Inflammatory macrophage (primary cell): ENCODE data around the gene TSPAN18.
A peak's percentile ranks its signal among the peaks of the same experiment; 100 is the strongest.

Experiments used
- DNase-seq, 2 donors: peaks; one replicate each; pipeline ENCODE4 v3.0.0-alpha.2; 2020 to 2022

The TSPAN18 gene

GRCh38 chr11:44963948-44964347 lies 237.2 kb downstream of the TSPAN18 start:
- no peak for DNase-seq

- DNase-seq: no peak
Measured at GRCh38 chr11:44964526-44965209, 237.9 kb downstream of the TSPAN18 start.

GRCh38 chr11:44966694-44967093 lies 239.9 kb downstream of the TSPAN18 start:
- DNase-seq: no peak

GRCh38 chr11:44967930-44968496 lies 241.3 kb downstream of the TSPAN18 start:
- DNase-seq: no peak

GRCh38 chr11:44968510-44968909 lies 241.7 kb downstream of the TSPAN18 start:
- DNase-seq: no peak

GRCh38 chr11:44969651-44970252 lies 243.0 kb downstream of the TSPAN18 start:
- no peak for DNase-seq

- DNase-seq: peak; percentile 64 to 73
Measured at GRCh38 chr11:44970293-44970692, 243.5 kb downstream of the TSPAN18 start.

- DNase-seq: no peak
Measured at GRCh38 chr11:44971185-44971584, 244.4 kb downstream of the TSPAN18 start.

GRCh38 chr11:44972746-44973435 lies 246.1 kb downstream of the TSPAN18 start:
- DNase-seq: no peak

GRCh38 chr11:44973632-44974401 lies 247.1 kb downstream of the TSPAN18 start:
- DNase-seq: no peak

GRCh38 chr11:44974402-44975000 lies 247.7 kb downstream of the TSPAN18 start:
- no peak for DNase-seq

GRCh38 chr11:44976576-44976975 lies 249.8 kb downstream of the TSPAN18 start:
- DNase-seq: no peak

- peak in 1 of 2 donors; percentile 33 for DNase-seq
Measured at GRCh38 chr11:44977493-44977984, 250.8 kb downstream of the TSPAN18 start.

- DNase-seq: no peak
Measured at GRCh38 chr11:44978274-44978960, 251.7 kb downstream of the TSPAN18 start.

- DNase-seq: peak in 1 of 2 donors; percentile 20
Measured at GRCh38 chr11:44978961-44979331, 252.2 kb downstream of the TSPAN18 start.

GRCh38 chr11:44979543-44980399 lies 253.0 kb downstream of the TSPAN18 start:
- DNase-seq: no peak

- DNase-seq: no peak
Measured at GRCh38 chr11:44980533-44981427, 254.0 kb downstream of the TSPAN18 start.
